ENCODE data around the gene CPED1. TPM values are rescaled to one million over a fixed set of nuclear protein-coding genes. Genes with fewer than 3 reads are reported as not detected.

Gene CPED1
- total RNA-seq, 2 experiments from 2014 or later, result not detected

DNA sequence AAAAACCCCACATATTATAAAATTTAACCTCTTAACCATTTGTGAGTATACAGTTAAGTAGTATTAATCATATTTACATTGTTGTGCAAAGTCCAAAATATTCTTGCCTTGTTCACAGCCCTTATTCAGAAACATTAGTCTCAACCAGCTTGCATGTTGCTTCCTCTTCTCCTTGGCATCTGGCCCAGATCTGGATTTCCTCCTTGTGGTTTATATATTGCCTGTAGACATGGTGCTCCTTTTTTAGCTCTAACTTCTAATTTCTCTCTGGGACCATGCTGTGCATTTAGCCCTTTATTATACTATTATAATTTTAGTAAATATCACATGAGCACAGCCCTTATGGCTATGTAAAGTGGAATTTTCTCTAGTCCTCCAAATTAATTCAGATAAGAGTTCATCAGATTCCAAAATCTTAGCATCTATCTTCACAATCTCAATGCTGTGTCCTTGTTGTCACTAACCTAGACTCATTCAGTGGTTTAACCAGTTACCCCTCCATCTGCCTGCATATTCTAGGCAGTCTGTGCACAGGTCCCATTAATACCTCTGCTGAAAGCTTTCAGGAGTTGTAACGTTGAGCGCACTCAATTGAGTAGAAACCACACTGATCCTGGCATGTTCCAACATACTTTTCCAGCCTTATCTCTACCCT, 7.9 kb downstream of the CPED1 start:
- Histone ChIP-seq H3K9me3 (ENCODE audit: low read length) (no peaks in the 10 kb centered on the region), H4K20me1 (ENCODE audit: insufficient read depth, low read length) (no peaks in the 10 kb centered on the region), H3K4me1 (ENCODE audit: insufficient read depth, low read length, poor library complexity, severe bottlenecking) (no peaks in the 10 kb centered on the region), H3K9me2 (ENCODE audit: insufficient read depth, low read length) (no peaks in the 10 kb centered on the region), H2AFZ (ENCODE audit: low read length) (no peak overlapping the region), H3K4me3 (ENCODE audit: low read depth, low read length, poor library complexity, severe bottlenecking) (no peak overlapping the region), H3K4me2 (ENCODE audit: low read length) (no peak overlapping the region), H3K36me3 (ENCODE audit: insufficient read depth, low read length) (no peaks in the 10 kb centered on the region), H3K27ac (ENCODE audit: low read depth, low read length, poor library complexity, severe bottlenecking) (no peak overlapping the region), H3K79me2 (ENCODE audit: insufficient read depth, low read depth, low read length) (no peaks in the 10 kb centered on the region)
- TF ChIP-seq, protein P1, sequence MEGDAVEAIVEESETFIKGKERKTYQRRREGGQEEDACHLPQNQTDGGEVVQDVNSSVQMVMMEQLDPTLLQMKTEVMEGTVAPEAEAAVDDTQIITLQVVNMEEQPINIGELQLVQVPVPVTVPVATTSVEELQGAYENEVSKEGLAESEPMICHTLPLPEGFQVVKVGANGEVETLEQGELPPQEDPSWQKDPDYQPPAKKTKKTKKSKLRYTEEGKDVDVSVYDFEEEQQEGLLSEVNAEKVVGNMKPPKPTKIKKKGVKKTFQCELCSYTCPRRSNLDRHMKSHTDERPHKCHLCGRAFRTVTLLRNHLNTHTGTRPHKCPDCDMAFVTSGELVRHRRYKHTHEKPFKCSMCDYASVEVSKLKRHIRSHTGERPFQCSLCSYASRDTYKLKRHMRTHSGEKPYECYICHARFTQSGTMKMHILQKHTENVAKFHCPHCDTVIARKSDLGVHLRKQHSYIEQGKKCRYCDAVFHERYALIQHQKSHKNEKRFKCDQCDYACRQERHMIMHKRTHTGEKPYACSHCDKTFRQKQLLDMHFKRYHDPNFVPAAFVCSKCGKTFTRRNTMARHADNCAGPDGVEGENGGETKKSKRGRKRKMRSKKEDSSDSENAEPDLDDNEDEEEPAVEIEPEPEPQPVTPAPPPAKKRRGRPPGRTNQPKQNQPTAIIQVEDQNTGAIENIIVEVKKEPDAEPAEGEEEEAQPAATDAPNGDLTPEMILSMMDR (conservative IDR thresholded peaks at IDR 0.05; ENCODE audit: low read length), result no peak
- TF ChIP-seq EZH2phosphoT487 (IDR thresholded peaks at IDR 0.05; ENCODE audit: borderline replicate concordance, low read depth, low read length), result no peak
- ChIA-PET POLR2A (interaction anchor here (0.6 to 0.8 kb wide), 2 partner anchors 105 to 484 kb away, joined by 3 to 4 read pairs; no protein-coding TSS in a partner anchor), CTCF (ENCODE audit: unreplicated experiment) (no interaction called here)
- intact Hi-C loops (cut with micrococcal nuclease; ENCODE audit: unreplicated experiment), result no loop called here
- DNase-seq (ENCODE audit: low spot score), result no peak
- BruUV-seq (replicated peaks), result no TSS peak

- ChIA-PET CTCF (ENCODE audit: unreplicated experiment) (no interaction called here), POLR2A (interaction anchor here (0.6 kb wide), 1 partner anchor 14 kb away, joined by 3 read pairs; no protein-coding TSS in a partner anchor)
- no peak for TF ChIP-seq EZH2phosphoT487 (IDR thresholded peaks at IDR 0.05; ENCODE audit: borderline replicate concordance, low read depth, low read length)
- TF ChIP-seq, protein P1 (conservative IDR thresholded peaks at IDR 0.05; ENCODE audit: low read length), result no peak
- H3K9me2 ChIP-seq (ENCODE audit: insufficient read depth, low read length), result no peaks in the 10 kb centered on the region
- H3K79me2 ChIP-seq (ENCODE audit: insufficient read depth, low read depth, low read length), result no peaks in the 10 kb centered on the region
- no peaks in the 10 kb centered on the region for H3K36me3 ChIP-seq (ENCODE audit: insufficient read depth, low read length)
- H3K4me3 ChIP-seq (ENCODE audit: low read depth, low read length, poor library complexity, severe bottlenecking), result no peak overlapping the region
- H3K4me1 ChIP-seq (ENCODE audit: insufficient read depth, low read length, poor library complexity, severe bottlenecking), result no peaks in the 10 kb centered on the region
- no peak overlapping the region for H3K27ac ChIP-seq (ENCODE audit: low read depth, low read length, poor library complexity, severe bottlenecking)
- DNase-seq (ENCODE audit: low spot score), result no peak
- BruUV-seq (replicated peaks), result no TSS peak
- no peaks in the 10 kb centered on the region for H3K9me3 ChIP-seq (ENCODE audit: low read length)
- H4K20me1 ChIP-seq (ENCODE audit: insufficient read depth, low read length), result no peaks in the 10 kb centered on the region
- intact Hi-C loops (cut with micrococcal nuclease; ENCODE audit: unreplicated experiment), result no loop called here
- no peak overlapping the region for H2AFZ ChIP-seq (ENCODE audit: low read length)
- H3K4me2 ChIP-seq (ENCODE audit: low read length), result no peak overlapping the region
Measured at GRCh38 chr7:120996988-120997345, 8.5 kb downstream of the CPED1 start.

DNA sequence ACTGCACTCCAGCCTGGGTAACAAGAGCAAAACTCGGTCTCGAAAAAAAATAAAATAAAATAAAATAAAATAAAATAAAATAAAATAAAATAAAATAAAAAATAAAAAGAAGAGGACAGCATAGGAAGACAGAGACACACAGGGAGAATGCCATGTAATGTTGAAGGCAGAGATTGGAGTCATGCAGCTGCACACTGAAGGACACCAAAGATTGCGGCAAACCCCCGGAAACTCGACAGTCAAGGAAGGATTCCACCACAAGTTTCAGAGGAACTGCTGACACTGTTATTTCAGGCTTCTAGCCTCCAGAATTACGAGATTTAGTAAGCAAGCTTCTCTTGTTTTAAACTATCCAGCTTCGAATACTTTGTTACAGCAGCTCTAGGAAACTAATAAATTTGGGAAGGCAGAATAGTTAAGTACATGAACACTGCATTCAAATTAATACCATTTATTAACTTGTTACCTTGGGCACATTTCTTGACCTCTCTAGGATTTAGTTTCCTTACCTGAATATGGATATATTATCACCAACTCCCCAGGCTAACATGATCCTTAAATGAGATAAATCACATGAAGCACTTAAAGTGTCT, 9.5 kb downstream of the CPED1 start:
- BruUV-seq (replicated peaks), result no TSS peak
- Histone ChIP-seq H4K20me1 (ENCODE audit: insufficient read depth, low read length) (no peaks in the 10 kb centered on the region), H3K4me1 (ENCODE audit: insufficient read depth, low read length, poor library complexity, severe bottlenecking) (no peaks in the 10 kb centered on the region), H3K4me2 (ENCODE audit: low read length) (no peak overlapping the region), H3K9me3 (ENCODE audit: low read length) (no peaks in the 10 kb centered on the region), H3K9me2 (ENCODE audit: insufficient read depth, low read length) (no peaks in the 10 kb centered on the region), H3K79me2 (ENCODE audit: insufficient read depth, low read depth, low read length) (no peaks in the 10 kb centered on the region), H3K27ac (ENCODE audit: low read depth, low read length, poor library complexity, severe bottlenecking) (no peak overlapping the region), H3K4me3 (ENCODE audit: low read depth, low read length, poor library complexity, severe bottlenecking) (no peak overlapping the region), H3K36me3 (ENCODE audit: insufficient read depth, low read length) (no peaks in the 10 kb centered on the region), H2AFZ (ENCODE audit: low read length) (no peak overlapping the region)
- intact Hi-C loops (cut with micrococcal nuclease; ENCODE audit: unreplicated experiment), result no loop called here
- ChIA-PET POLR2A (interaction anchor here (0.6 kb wide), 2 partner anchors 24 to 35 kb away, joined by 3 to 4 read pairs; no protein-coding TSS in a partner anchor), CTCF (ENCODE audit: unreplicated experiment) (no interaction called here)
- DNase-seq (ENCODE audit: low spot score), result no peak
- no peak for TF ChIP-seq EZH2phosphoT487 (IDR thresholded peaks at IDR 0.05; ENCODE audit: borderline replicate concordance, low read depth, low read length)
- TF ChIP-seq, protein P1 (conservative IDR thresholded peaks at IDR 0.05; ENCODE audit: low read length), result no peak

Measured in OCI-LY7 (cell line).